Karpas-422 (cell line): ENCODE results near the gene DSCAML1. TPM values are rescaled to one million over a fixed set of nuclear protein-coding genes. Genes with fewer than 3 reads are reported as not detected.

Experiments
- DNase-seq: peaks from one replicate; pipeline ENCODE4 v3.0.0-alpha.2; 2015
- H2AFZ ChIP-seq: fragments of 200-600 bp; sonication (generic); 2 replicates; pipeline ENCODE4 v1.6.1; 2014; ENCODE audit warnings: antibody characterized with exemption, low read length, mixed read lengths
- H3K27ac ChIP-seq: fragments of 200-600 bp; sonication (generic); 2 replicates; pipeline ENCODE4 v1.5.1; 2014; ENCODE audit warnings: mild to moderate bottlenecking, low read length, moderate library complexity
- H3K27me3 ChIP-seq: fragments of 200-600 bp; sonication (generic); 2 replicates; pipeline ENCODE4 v1.6.1; 2014; ENCODE audit warnings: low read length, mixed read lengths
- H3K36me3 ChIP-seq: fragments of 200-600 bp; sonication (generic); 2 replicates; pipeline ENCODE4 v1.6.1; 2014; ENCODE audit warnings: low read length, mixed read lengths; ENCODE audit not compliant: insufficient read depth
- H3K4me1 ChIP-seq: fragments of 200-600 bp; sonication (generic); 2 replicates; pipeline ENCODE4 v1.6.1; 2014; ENCODE audit warnings: mild to moderate bottlenecking, low read length, mixed read lengths
- H3K4me2 ChIP-seq: fragments of 200-600 bp; sonication (generic); 2 replicates; pipeline ENCODE4 v1.6.1; 2014; ENCODE audit warnings: low read length, low read depth, mild to moderate bottlenecking; ENCODE audit not compliant: poor library complexity, severe bottlenecking
- H3K4me3 ChIP-seq: fragments of 200-600 bp; sonication (generic); 2 replicates; pipeline ENCODE4 v1.5.1; 2014; ENCODE audit warnings: mild to moderate bottlenecking, antibody characterized with exemption, low read length, mixed read lengths
- H3K79me2 ChIP-seq: fragments of 200-600 bp; sonication (generic); 2 replicates; pipeline ENCODE4 v1.6.1; 2014; ENCODE audit warnings: mild to moderate bottlenecking, low read length, mixed read lengths
- H3K9ac ChIP-seq: fragments of 200-600 bp; sonication (generic); 2 replicates; pipeline ENCODE4 v1.6.0; 2014; ENCODE audit warnings: low read length
- H3K9me2 ChIP-seq: fragments of 200-600 bp; sonication (generic), shearing (Covaris generic); replicated peaks from 2 replicates; pipeline ENCODE4 v1.6.0; 2014; ENCODE audit warnings: mild to moderate bottlenecking, low read length, moderate library complexity; ENCODE audit not compliant: insufficient read depth
- H3K9me3 ChIP-seq: fragments of 300-700, 200-600 bp; sonication (generic); 2 replicates; pipeline ENCODE4 v1.6.1; 2014; ENCODE audit warnings: low read length, mixed read lengths
- H4K20me1 ChIP-seq: fragments of 200-600 bp; sonication (generic); 2 replicates; pipeline ENCODE4 v1.6.1; 2014; ENCODE audit warnings: mild to moderate bottlenecking, antibody characterized with exemption, low read length, low read depth; ENCODE audit not compliant: insufficient read depth
- total RNA-seq: library from RNA; depleted of rRNA; stranded (reverse); fragments of >200 nt; shearing (Covaris generic); gene quantifications from 2 replicates; pipeline ENCODE4 v1.2.3, GENCODE V29; 2014; ENCODE audit warnings: low replicate concordance

DSCAML1 gene
- total RNA-seq, 1 experiment from 2014 or later = not detected

- H2AFZ ChIP-seq = no peak overlapping the region
- H3K9me2 ChIP-seq = no peaks in the 10 kb centered on the region
- H4K20me1 ChIP-seq = no peaks in the 10 kb centered on the region
- H3K27me3 ChIP-seq = no peaks in the 10 kb centered on the region
- H3K79me2 ChIP-seq = no peaks in the 10 kb centered on the region
- DNase-seq = no peak
- no peaks in the 10 kb centered on the region for H3K9me3 ChIP-seq
- peaks cover 11% of the 10 kb centered on the region for H3K4me1 ChIP-seq
- no peak overlapping the region for H3K9ac ChIP-seq
- H3K4me2 ChIP-seq = no peak overlapping the region
- no peaks in the 10 kb centered on the region for H3K36me3 ChIP-seq
- H3K4me3 ChIP-seq = no peak overlapping the region
- no peak overlapping the region for H3K27ac ChIP-seq
These were observed 77.5 kb downstream of the DSCAML1 start for GRCh38 chr11:117719480-117719879.

DNA sequence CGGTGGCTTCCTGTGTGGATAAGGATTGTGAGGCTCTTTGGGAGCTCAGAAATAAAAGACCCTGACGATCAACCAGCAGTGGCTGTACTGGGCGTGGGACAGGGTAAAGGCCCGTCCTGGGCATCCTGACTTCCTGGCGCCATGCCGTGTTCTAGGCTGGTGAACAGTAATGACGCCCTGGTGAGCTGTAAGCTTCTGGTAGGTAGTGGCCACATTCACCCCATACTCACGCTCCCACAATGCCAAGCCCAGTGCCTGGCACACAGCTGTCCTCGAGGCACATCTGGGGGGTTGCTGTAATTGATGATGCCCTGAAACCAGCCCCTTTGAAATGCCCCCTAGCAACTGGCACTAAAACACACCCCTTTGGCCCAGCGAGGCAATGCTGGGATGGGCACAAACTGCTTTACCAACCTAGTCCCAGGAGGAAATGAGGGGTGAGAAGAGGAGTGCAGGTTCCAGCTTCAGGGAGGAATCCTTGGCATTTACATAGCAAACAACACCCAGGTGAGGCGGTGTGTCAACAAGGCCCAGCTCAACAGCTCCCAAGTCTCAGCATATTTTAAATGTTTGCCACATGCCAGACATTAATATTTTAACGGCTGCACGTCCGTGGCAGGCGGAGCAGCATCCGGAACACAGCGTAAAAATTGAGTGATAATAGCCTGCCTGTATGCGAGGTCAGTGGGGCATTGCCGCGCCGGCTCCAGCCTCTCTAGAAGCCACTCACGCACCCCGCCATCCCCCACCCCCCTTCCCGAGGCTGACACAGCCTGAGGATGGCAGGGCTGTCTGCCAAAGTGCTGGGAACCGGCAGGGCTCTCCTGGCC is 79.3 kb downstream of the DSCAML1 start:
- no peaks in the 10 kb centered on the region for H3K9me2 ChIP-seq
- no peaks in the 10 kb centered on the region for H3K79me2 ChIP-seq
- H3K36me3 ChIP-seq = no peaks in the 10 kb centered on the region
- no peaks in the 10 kb centered on the region for H3K9me3 ChIP-seq
- H4K20me1 ChIP-seq = no peaks in the 10 kb centered on the region
- H3K4me2 ChIP-seq = no peak overlapping the region
- H3K4me1 ChIP-seq = peaks cover 11% of the 10 kb centered on the region
- H3K27me3 ChIP-seq = no peaks in the 10 kb centered on the region
- H3K9ac ChIP-seq = no peak overlapping the region
- H3K27ac ChIP-seq = no peak overlapping the region
- no peak overlapping the region for H2AFZ ChIP-seq
- no peak for DNase-seq
- H3K4me3 ChIP-seq = no peak overlapping the region

- H3K27ac ChIP-seq = no peak overlapping the region
These were observed 80.2 kb downstream of the DSCAML1 start for GRCh38 chr11:117716521-117717440.

GRCh38 chr11:117715801-117716200 is 81.2 kb downstream of the DSCAML1 start:
- Histone ChIP-seq H3K36me3 (no peaks in the 10 kb centered on the region), H3K4me3 (no peak overlapping the region)

More at GRCh38 chr11:117716521-117717440, 80.2 kb downstream of the DSCAML1 start:
- Histone ChIP-seq H3K4me1 (peaks cover 11% of the 10 kb centered on the region), H3K27me3 (no peaks in the 10 kb centered on the region), H3K4me2 (peak overlapping the region; percentile 35), H4K20me1 (no peaks in the 10 kb centered on the region), H2AFZ (no peak overlapping the region), H3K9me3 (no peaks in the 10 kb centered on the region), H3K36me3 (no peaks in the 10 kb centered on the region), H3K4me3 (peak overlapping the region; percentile 22; the same call in 1 of the 2 replicates), H3K9ac (no peak overlapping the region), H3K9me2 (no peaks in the 10 kb centered on the region), H3K79me2 (no peaks in the 10 kb centered on the region)
- DNase-seq = peak; percentile 43

DNA sequence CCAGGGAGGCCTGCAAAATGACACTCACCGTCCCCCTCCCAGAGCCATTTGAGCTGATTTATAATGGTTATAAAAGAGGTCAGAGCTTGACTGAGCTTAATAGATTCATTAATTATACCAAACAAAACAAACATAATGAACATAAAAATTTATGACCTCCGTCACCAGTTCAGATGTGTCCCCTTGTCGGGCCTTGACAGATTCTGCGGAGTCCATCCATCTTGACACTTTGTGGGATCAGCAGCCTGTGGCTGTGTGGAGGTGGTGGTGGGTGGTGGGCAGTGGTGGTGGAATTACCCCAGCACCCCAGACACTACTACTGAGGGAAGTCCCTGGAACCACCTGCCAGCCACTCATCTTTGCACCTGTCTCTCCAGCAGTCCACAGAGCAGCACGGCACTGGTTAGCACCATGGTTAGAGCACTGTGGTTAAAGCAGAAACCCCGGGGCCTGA is 83.5 kb downstream of the DSCAML1 start:
- Histone ChIP-seq H3K4me1 (peaks cover 16% of the 10 kb centered on the region), H2AFZ (no peak overlapping the region), H3K9me2 (no peaks in the 10 kb centered on the region), H4K20me1 (no peaks in the 10 kb centered on the region), H3K27me3 (no peaks in the 10 kb centered on the region), H3K9ac (no peak overlapping the region), H3K4me3 (no peak overlapping the region), H3K79me2 (no peaks in the 10 kb centered on the region), H3K27ac (no peak overlapping the region), H3K4me2 (no peak overlapping the region), H3K36me3 (no peaks in the 10 kb centered on the region), H3K9me3 (no peaks in the 10 kb centered on the region)
- no peak for DNase-seq

More at GRCh38 chr11:117715801-117716200, 81.2 kb downstream of the DSCAML1 start:
- no peak for DNase-seq
- Histone ChIP-seq H3K27me3 (no peaks in the 10 kb centered on the region), H3K9me3 (no peaks in the 10 kb centered on the region), H3K79me2 (no peaks in the 10 kb centered on the region), H3K4me2 (no peak overlapping the region), H3K9me2 (no peaks in the 10 kb centered on the region), H3K9ac (no peak overlapping the region), H4K20me1 (no peaks in the 10 kb centered on the region), H3K27ac (no peak overlapping the region), H2AFZ (no peak overlapping the region), H3K4me1 (peaks cover 11% of the 10 kb centered on the region)

DNA sequence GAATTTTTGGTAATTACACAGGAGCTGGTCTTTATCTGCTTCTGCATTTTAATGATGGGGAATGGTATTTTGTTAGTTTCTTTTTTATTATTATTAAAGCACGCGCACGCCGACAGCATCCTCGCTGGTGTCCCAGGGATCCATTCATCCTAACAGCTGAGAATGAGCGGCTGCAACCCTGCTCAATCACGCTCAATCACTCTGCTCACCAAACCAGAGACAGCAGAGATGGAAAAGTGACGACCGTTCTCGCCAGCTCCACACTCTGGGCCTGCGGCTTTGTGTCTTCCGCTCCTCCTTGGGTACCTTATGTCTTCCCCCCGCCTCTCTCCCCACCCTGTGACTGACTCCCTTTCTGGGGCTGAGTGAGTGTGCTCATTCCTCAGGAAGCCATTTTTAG is 84.5 kb downstream of the DSCAML1 start:
- no peaks in the 10 kb centered on the region for H3K79me2 ChIP-seq
- H3K36me3 ChIP-seq = no peaks in the 10 kb centered on the region
- DNase-seq = no peak
- no peaks in the 10 kb centered on the region for H3K27me3 ChIP-seq
- H3K9me3 ChIP-seq = no peaks in the 10 kb centered on the region
- H2AFZ ChIP-seq = no peak overlapping the region
- H4K20me1 ChIP-seq = no peaks in the 10 kb centered on the region
- H3K27ac ChIP-seq = no peak overlapping the region
- no peak overlapping the region for H3K4me2 ChIP-seq
- H3K9ac ChIP-seq = no peak overlapping the region
- H3K9me2 ChIP-seq = no peaks in the 10 kb centered on the region
- no peak overlapping the region for H3K4me3 ChIP-seq
- H3K4me1 ChIP-seq = peaks cover 16% of the 10 kb centered on the region

- Histone ChIP-seq H3K36me3 (no peaks in the 10 kb centered on the region), H3K9me2 (no peaks in the 10 kb centered on the region), H3K4me2 (no peak overlapping the region), H3K9me3 (no peaks in the 10 kb centered on the region), H3K79me2 (no peaks in the 10 kb centered on the region), H3K4me3 (no peak overlapping the region), H2AFZ (no peak overlapping the region), H3K27ac (no peak overlapping the region), H4K20me1 (no peaks in the 10 kb centered on the region), H3K27me3 (no peaks in the 10 kb centered on the region), H3K9ac (no peak overlapping the region), H3K4me1 (peaks cover 10% of the 10 kb centered on the region)
- DNase-seq = no peak
These were observed 85.7 kb downstream of the DSCAML1 start for GRCh38 chr11:117711331-117711730.

GRCh38 chr11:117710211-117710610 is 86.8 kb downstream of the DSCAML1 start:
- Histone ChIP-seq H4K20me1 (no peaks in the 10 kb centered on the region), H3K4me1 (peaks cover 5% of the 10 kb centered on the region), H3K9me2 (no peaks in the 10 kb centered on the region), H3K27ac (no peak overlapping the region), H3K79me2 (no peaks in the 10 kb centered on the region), H3K4me2 (no peak overlapping the region), H3K4me3 (no peak overlapping the region), H3K27me3 (no peaks in the 10 kb centered on the region), H2AFZ (no peak overlapping the region), H3K9ac (no peak overlapping the region), H3K9me3 (no peaks in the 10 kb centered on the region), H3K36me3 (no peaks in the 10 kb centered on the region)
- DNase-seq = no peak
